Activated CD4-positive, alpha-beta memory T cell treated with anti-CD3 and anti-CD28 coated beads, Interleukin-2, amount 10 ng/mL, durations not matched to agents 7 days and 5 days (primary cell): ENCODE data around the gene RBM28. TPM values are rescaled to one million over a fixed set of nuclear protein-coding genes. Genes with fewer than 3 reads are reported as not detected.

Source experiments
- CTCF ChIA-PET: fragments of 350-600 bp; sonication (Branson Sonifier 250); formaldehyde crosslinking; loops from one replicate; lab custom pipeline; 2021; ENCODE audit warnings: antibody characterized with exemption, inconsistent platforms; lab: Charles Lee
- POLR2A ChIA-PET: fragments of 350-600 bp; sonication (Branson Sonifier 250); formaldehyde crosslinking; loops from one replicate; lab custom pipeline; 2021; ENCODE audit warnings: antibody characterized with exemption; lab: Charles Lee
- DNase-seq: peaks from one replicate; pipeline ENCODE4 v3.0.0-alpha.2; 2020
- H3K27ac Mint-ChIP-seq: one replicate; pipeline ENCODE4 v1.8.0; 2021; ENCODE audit warnings: mild to moderate bottlenecking, mixed read lengths
- H3K27me3 Mint-ChIP-seq: one replicate; pipeline ENCODE4 v1.8.0; 2021; ENCODE audit warnings: mixed read lengths
- H3K36me3 Mint-ChIP-seq: one replicate; pipeline ENCODE4 v1.8.0; 2021; ENCODE audit warnings: low read depth, mixed read lengths
- H3K4me1 Mint-ChIP-seq: one replicate; pipeline ENCODE4 v1.8.0; 2021; ENCODE audit warnings: mixed read lengths
- H3K4me3 Mint-ChIP-seq: one replicate; pipeline ENCODE4 v1.8.0; 2021; ENCODE audit warnings: mild to moderate bottlenecking, mixed read lengths
- H3K9me3 Mint-ChIP-seq: one replicate; pipeline ENCODE4 v1.8.0; 2021; ENCODE audit warnings: mixed read lengths
- total RNA-seq, 2 experiments: library from RNA; stranded (reverse); gene quantifications; one replicate each; pipeline ENCODE4 v1.2.3, GENCODE V29; 2021

RBM28 gene
- total RNA-seq, 2 experiments from 2014 or later: 30.7 to 34.8 TPM

GRCh38 chr7:128259131-128260061, 84.3 kb downstream of the RBM28 start:
- Mint-ChIP-seq H3K36me3 (no peaks in the 10 kb centered on the region), H3K4me1 (no peaks in the 10 kb centered on the region), H3K27ac (no peak overlapping the region), H3K9me3 (no peaks in the 10 kb centered on the region), H3K27me3 (peaks cover 7% of the 10 kb centered on the region), H3K4me3 (no peak overlapping the region)
- DNase-seq: no peak
- ChIA-PET POLR2A (no interaction called here), CTCF (no interaction called here)

- ChIA-PET POLR2A (no interaction called here), CTCF (no interaction called here)
- Mint-ChIP-seq H3K27ac (no peak overlapping the region), H3K9me3 (no peaks in the 10 kb centered on the region), H3K4me3 (no peak overlapping the region), H3K27me3 (peaks cover 6% of the 10 kb centered on the region), H3K36me3 (no peaks in the 10 kb centered on the region), H3K4me1 (no peaks in the 10 kb centered on the region)
- DNase-seq: no peak
These were observed 86.2 kb downstream of the RBM28 start for GRCh38 chr7:128257458-128257857.

DNA sequence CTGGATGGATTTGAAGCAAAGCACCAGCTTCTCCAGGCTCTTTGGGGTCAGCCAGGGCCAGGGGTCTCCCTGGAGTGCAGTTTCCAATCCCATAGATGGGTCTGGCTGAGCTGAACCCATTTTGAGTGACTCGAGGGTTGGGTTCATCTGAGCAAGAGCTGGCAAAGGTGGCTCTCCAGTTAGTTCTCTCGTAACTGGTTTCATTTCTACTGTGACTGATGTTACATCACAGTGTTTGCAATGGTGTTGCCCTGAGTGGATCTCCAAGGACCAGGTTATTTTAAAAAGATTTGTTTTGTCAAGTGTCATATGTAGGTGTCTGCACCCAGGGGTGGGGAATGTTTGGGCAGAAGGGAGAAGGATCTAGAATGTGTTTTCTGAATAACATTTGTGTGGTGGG, 88.4 kb downstream of the RBM28 start:
- Mint-ChIP-seq H3K27me3 (peaks cover 11% of the 10 kb centered on the region), H3K4me1 (no peaks in the 10 kb centered on the region), H3K9me3 (no peaks in the 10 kb centered on the region), H3K27ac (no peak overlapping the region), H3K36me3 (no peaks in the 10 kb centered on the region), H3K4me3 (no peak overlapping the region)
- DNase-seq: no peak
- POLR2A ChIA-PET: no interaction called here
- CTCF ChIA-PET: no interaction called here

- peaks cover 16% of the 10 kb centered on the region for H3K27me3 Mint-ChIP-seq
- H3K9me3 Mint-ChIP-seq: no peaks in the 10 kb centered on the region
- H3K36me3 Mint-ChIP-seq: no peaks in the 10 kb centered on the region
- no peak overlapping the region for H3K27ac Mint-ChIP-seq
- H3K4me3 Mint-ChIP-seq: no peak overlapping the region
- POLR2A ChIA-PET: no interaction called here
- CTCF ChIA-PET: no interaction called here
- H3K4me1 Mint-ChIP-seq: no peaks in the 10 kb centered on the region
- no peak for DNase-seq
These were observed 89.2 kb downstream of the RBM28 start for GRCh38 chr7:128254470-128254869.

- Mint-ChIP-seq H3K27me3 (peaks cover 15% of the 10 kb centered on the region), H3K9me3 (no peaks in the 10 kb centered on the region), H3K4me1 (no peaks in the 10 kb centered on the region), H3K4me3 (no peak overlapping the region), H3K36me3 (no peaks in the 10 kb centered on the region), H3K27ac (no peak overlapping the region)
- ChIA-PET CTCF (no interaction called here), POLR2A (no interaction called here)
- no peak for DNase-seq
These were observed 90.0 kb downstream of the RBM28 start for GRCh38 chr7:128253701-128254100.

GRCh38 chr7:128251337-128251736, 92.4 kb downstream of the RBM28 start:
- ChIA-PET CTCF (no interaction called here), POLR2A (no interaction called here)
- H3K9me3 Mint-ChIP-seq: no peaks in the 10 kb centered on the region
- no peaks in the 10 kb centered on the region for H3K36me3 Mint-ChIP-seq
- no peak overlapping the region for H3K27ac Mint-ChIP-seq
- no peak overlapping the region for H3K4me3 Mint-ChIP-seq
- no peak for DNase-seq
- no peaks in the 10 kb centered on the region for H3K4me1 Mint-ChIP-seq
- peaks cover 20% of the 10 kb centered on the region for H3K27me3 Mint-ChIP-seq

Other genes with a start within 250 kb of the RBM28 start
- not detected for gene LEP, start 102.6 kb downstream of the RBM28 start, total RNA-seq
- not detected for gene PRRT4, start 17.8 kb upstream of the RBM28 start, total RNA-seq
- 10 to 100 TPM; 64.7 to 67.4 TPM for gene IMPDH1, start 66.1 kb upstream of the RBM28 start, total RNA-seq
- 10 to 100 TPM; 51.8 to 53.4 TPM for gene HILPDA, start 112.0 kb upstream of the RBM28 start, total RNA-seq
- gene METTL2B, start 132.8 kb upstream of the RBM28 start, total RNA-seq: 10 to 100 TPM; 23.3 to 27.8 TPM